HepG2 (cell line): Measurements from ENCODE around the gene TNKS1BP1. TPM values are rescaled to one million over a fixed set of nuclear protein-coding genes. Genes with fewer than 3 reads are reported as not detected.

Source experiments
- FOXO1 ChIP-seq: sonication (generic); formaldehyde crosslinking; IDR thresholded peaks from 2 replicates; pipeline ENCODE4 v1.4.0; 2020; ENCODE audit warnings: missing genetic modification reagents
- GTF2F1 ChIP-seq: fragments of 150-350 bp; IDR thresholded peaks from 2 replicates; pipeline ENCODE4 v1.6.1; 2014; ENCODE audit warnings: low read length
- HCFC1 ChIP-seq: fragments of 150-350 bp; IDR thresholded peaks from 2 replicates; pipeline ENCODE4 v1.6.1; 2014; ENCODE audit warnings: low read depth, low read length
- KDM5A ChIP-seq: fragments of 200-600 bp; sonication (generic); IDR thresholded peaks from 2 replicates; pipeline ENCODE4 v1.7.0; 2018; ENCODE audit warnings: antibody characterized with exemption, mild to moderate bottlenecking, low read length, borderline replicate concordance
- SATB2 ChIP-seq: sonication (generic); formaldehyde crosslinking; IDR thresholded peaks from 2 replicates; pipeline ENCODE4 v1.5.0; 2020; ENCODE audit warnings: missing genetic modification reagents
- SRSF4 ChIP-seq: fragments of 200-400 bp; formaldehyde crosslinking; IDR thresholded peaks from one replicate; pipeline ENCODE4 v1.6.1; 2018; ENCODE audit warnings: mild to moderate bottlenecking, low read depth, low read length, moderate library complexity; ENCODE audit not compliant: poor library complexity, severe bottlenecking
- ZMYM4 ChIP-seq: sonication (generic); formaldehyde crosslinking; IDR thresholded peaks from 2 replicates; pipeline ENCODE4 v1.8.1; 2023; ENCODE audit warnings: mild to moderate bottlenecking, missing genetic modification reagents
- ZNF207 ChIP-seq: fragments of 450-650 bp; IDR thresholded peaks from 2 replicates; pipeline ENCODE4 v1.6.1; 2016; ENCODE audit warnings: antibody characterized with exemption, borderline replicate concordance
- ZNF282 ChIP-seq: fragments of 450-650 bp; IDR thresholded peaks from 2 replicates; pipeline ENCODE4 v1.6.1; 2018; ENCODE audit not compliant: partially characterized antibody
- ZNF564 ChIP-seq: sonication (generic); formaldehyde crosslinking; IDR thresholded peaks from 2 replicates; pipeline ENCODE4 v1.8.1; 2023; ENCODE audit warnings: mild to moderate bottlenecking, missing genetic modification reagents
- ZNF746 ChIP-seq: sonication (generic); formaldehyde crosslinking; IDR thresholded peaks from 2 replicates; pipeline ENCODE4 v1.8.0; 2022; ENCODE audit warnings: mild to moderate bottlenecking, missing genetic modification reagents
- ZNF841 ChIP-seq: sonication (generic); formaldehyde crosslinking; IDR thresholded peaks from 2 replicates; pipeline ENCODE4 v1.8.1; 2023; ENCODE audit warnings: missing genetic modification reagents, borderline replicate concordance
- polyA plus RNA-seq, 8 experiments: library from polyadenylated mRNA; depleted of rRNA in 3 of 8; stranded (reverse) in 7 of 8; unstranded in 1 of 8; fragments of >200 nt; fragmentation: Illumina TruSeq in 4 of 8; extraction: Trizol in 4 of 8; gene quantifications; 2 replicates each; pipeline versions ENCODE4 v1.2.1 to v1.2.3, GENCODE V29; 2011 to 2016; ENCODE audit warnings: low read depth in 4 of 8, missing spikeins in 1 of 8, mixed read lengths in 1 of 8; ENCODE audit not compliant: insufficient read depth in 1 of 8
- total RNA-seq, 5 experiments: library from RNA; depleted of rRNA; stranded (reverse); fragments of >200 nt; fragmentation: Illumina TruSeq; extraction: Trizol; gene quantifications; 2 replicates each; pipeline ENCODE4 v1.2.3, GENCODE V29; 2016; ENCODE audit warnings: low read depth in 1 of 5
- TF ChIP-seq, protein P1 (sequence below): IDR thresholded peaks from 2 replicates; pipeline ENCODE4 v1.6.1; 2016; ENCODE audit warnings: missing compliant biosample characterization, missing genetic modification reagents, borderline replicate concordance
- TF ChIP-seq, protein P2 (sequence below): sonication (generic); formaldehyde crosslinking; IDR thresholded peaks from 2 replicates; pipeline ENCODE4 v1.8.0; 2022; ENCODE audit warnings: mild to moderate bottlenecking, missing genetic modification reagents
- TF ChIP-seq, protein P3 (sequence below), 2 experiments: fragments of 450-650 bp in 1 of 2; sonication (generic) in 1 of 2; formaldehyde crosslinking; IDR thresholded peaks; 2 replicates each; pipeline versions ENCODE4 v1.5.0 to v1.8.0; 2020 to 2022; ENCODE audit warnings: mild to moderate bottlenecking in 1 of 2, missing genetic modification reagents in 1 of 2
- TF ChIP-seq, protein P4 (sequence below): sonication (generic); formaldehyde crosslinking; IDR thresholded peaks from 2 replicates; pipeline ENCODE4 v1.4.0; 2020; ENCODE audit warnings: missing genetic modification reagents, borderline replicate concordance
- TF ChIP-seq, protein P5 (sequence below): sonication (generic); formaldehyde crosslinking; IDR thresholded peaks from 2 replicates; pipeline ENCODE4 v1.4.0; 2020; ENCODE audit warnings: missing genetic modification reagents, mild to moderate bottlenecking, borderline replicate concordance

The TNKS1BP1 gene
- total and polyA plus RNA-seq, 2 of the 13 experiments (the other 11 are each of a cell fraction or from before 2014, with no cell fraction given) = 13.7 to 15.0 TPM

DNA sequence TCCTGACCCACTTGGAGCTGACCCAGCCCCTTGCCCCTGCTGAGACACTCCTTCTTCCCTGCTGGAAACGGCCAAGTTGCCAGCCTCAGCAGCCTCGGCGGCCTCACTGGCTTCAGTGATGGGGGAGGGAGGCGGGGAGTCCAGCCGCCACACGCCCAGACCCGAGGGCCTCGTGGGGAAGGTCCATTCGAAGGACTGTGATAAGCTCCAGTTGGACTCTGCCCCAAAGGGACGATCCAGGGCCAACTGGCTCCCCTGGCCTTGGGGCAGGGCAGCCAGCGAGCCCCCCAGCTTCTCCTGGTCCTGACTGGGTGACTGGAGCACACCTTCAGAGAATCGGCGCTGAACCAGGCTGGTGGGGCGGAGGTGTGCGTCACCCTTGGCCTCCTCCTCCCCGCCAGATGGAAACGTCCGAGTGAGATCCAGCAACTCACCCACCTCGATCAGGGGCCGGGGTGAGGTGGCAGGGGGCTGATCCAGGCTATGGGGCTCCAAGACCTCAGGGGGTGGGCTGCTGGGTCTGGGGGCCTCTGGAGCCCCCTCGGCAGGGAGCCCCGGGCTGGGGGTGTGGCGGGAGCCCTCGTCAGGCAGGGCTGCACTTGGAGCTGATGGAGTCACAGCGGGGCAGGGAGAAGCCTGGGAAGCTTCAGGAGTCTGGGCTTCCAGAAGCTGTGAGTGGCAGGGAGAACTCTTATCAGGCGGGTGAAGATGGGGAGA is 11.5 kb downstream of the TNKS1BP1 start (continued):
- TF ChIP-seq, protein P1, sequence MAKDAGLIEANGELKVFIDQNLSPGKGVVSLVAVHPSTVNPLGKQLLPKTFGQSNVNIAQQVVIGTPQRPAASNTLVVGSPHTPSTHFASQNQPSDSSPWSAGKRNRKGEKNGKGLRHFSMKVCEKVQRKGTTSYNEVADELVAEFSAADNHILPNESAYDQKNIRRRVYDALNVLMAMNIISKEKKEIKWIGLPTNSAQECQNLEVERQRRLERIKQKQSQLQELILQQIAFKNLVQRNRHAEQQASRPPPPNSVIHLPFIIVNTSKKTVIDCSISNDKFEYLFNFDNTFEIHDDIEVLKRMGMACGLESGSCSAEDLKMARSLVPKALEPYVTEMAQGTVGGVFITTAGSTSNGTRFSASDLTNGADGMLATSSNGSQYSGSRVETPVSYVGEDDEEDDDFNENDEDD (CRISPR knock-in tag) = peak; percentile 72; the same call in 1 of the 2 replicates
- TF ChIP-seq ZNF746 (CRISPR knock-in tag) (no peak), ZNF282 (no peak), ZMYM4 (peak; percentile 38; the same call in 1 of the 2 replicates), SATB2 (CRISPR knock-in tag) (no peak), HCFC1 (no peak), ZNF207 (no peak), FOXO1 (CRISPR knock-in tag) (no peak), ZNF841 (CRISPR knock-in tag) (no peak), SRSF4 (no peak), KDM5A (no peak), ZNF564 (CRISPR knock-in tag) (no peak), GTF2F1 (no peak)
- TF ChIP-seq, protein P2, sequence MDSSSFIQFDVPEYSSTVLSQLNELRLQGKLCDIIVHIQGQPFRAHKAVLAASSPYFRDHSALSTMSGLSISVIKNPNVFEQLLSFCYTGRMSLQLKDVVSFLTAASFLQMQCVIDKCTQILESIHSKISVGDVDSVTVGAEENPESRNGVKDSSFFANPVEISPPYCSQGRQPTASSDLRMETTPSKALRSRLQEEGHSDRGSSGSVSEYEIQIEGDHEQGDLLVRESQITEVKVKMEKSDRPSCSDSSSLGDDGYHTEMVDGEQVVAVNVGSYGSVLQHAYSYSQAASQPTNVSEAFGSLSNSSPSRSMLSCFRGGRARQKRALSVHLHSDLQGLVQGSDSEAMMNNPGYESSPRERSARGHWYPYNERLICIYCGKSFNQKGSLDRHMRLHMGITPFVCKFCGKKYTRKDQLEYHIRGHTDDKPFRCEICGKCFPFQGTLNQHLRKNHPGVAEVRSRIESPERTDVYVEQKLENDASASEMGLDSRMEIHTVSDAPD (CRISPR knock-in tag) = peak; percentile 37; the same call in 1 of the 2 replicates
- TF ChIP-seq, protein P3, sequence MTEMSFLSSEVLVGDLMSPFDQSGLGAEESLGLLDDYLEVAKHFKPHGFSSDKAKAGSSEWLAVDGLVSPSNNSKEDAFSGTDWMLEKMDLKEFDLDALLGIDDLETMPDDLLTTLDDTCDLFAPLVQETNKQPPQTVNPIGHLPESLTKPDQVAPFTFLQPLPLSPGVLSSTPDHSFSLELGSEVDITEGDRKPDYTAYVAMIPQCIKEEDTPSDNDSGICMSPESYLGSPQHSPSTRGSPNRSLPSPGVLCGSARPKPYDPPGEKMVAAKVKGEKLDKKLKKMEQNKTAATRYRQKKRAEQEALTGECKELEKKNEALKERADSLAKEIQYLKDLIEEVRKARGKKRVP (CRISPR knock-in tag; IDR thresholded peaks at IDR 0.05) = no peak
- TF ChIP-seq, protein P4, sequence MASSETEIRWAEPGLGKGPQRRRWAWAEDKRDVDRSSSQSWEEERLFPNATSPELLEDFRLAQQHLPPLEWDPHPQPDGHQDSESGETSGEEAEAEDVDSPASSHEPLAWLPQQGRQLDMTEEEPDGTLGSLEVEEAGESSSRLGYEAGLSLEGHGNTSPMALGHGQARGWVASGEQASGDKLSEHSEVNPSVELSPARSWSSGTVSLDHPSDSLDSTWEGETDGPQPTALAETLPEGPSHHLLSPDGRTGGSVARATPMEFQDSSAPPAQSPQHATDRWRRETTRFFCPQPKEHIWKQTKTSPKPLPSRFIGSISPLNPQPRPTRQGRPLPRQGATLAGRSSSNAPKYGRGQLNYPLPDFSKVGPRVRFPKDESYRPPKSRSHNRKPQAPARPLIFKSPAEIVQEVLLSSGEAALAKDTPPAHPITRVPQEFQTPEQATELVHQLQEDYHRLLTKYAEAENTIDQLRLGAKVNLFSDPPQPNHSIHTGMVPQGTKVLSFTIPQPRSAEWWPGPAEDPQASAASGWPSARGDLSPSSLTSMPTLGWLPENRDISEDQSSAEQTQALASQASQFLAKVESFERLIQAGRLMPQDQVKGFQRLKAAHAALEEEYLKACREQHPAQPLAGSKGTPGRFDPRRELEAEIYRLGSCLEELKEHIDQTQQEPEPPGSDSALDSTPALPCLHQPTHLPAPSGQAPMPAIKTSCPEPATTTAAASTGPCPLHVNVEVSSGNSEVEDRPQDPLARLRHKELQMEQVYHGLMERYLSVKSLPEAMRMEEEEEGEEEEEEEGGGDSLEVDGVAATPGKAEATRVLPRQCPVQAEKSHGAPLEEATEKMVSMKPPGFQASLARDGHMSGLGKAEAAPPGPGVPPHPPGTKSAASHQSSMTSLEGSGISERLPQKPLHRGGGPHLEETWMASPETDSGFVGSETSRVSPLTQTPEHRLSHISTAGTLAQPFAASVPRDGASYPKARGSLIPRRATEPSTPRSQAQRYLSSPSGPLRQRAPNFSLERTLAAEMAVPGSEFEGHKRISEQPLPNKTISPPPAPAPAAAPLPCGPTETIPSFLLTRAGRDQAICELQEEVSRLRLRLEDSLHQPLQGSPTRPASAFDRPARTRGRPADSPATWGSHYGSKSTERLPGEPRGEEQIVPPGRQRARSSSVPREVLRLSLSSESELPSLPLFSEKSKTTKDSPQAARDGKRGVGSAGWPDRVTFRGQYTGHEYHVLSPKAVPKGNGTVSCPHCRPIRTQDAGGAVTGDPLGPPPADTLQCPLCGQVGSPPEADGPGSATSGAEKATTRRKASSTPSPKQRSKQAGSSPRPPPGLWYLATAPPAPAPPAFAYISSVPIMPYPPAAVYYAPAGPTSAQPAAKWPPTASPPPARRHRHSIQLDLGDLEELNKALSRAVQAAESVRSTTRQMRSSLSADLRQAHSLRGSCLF (CRISPR knock-in tag) = no peak
- TF ChIP-seq, protein P5, sequence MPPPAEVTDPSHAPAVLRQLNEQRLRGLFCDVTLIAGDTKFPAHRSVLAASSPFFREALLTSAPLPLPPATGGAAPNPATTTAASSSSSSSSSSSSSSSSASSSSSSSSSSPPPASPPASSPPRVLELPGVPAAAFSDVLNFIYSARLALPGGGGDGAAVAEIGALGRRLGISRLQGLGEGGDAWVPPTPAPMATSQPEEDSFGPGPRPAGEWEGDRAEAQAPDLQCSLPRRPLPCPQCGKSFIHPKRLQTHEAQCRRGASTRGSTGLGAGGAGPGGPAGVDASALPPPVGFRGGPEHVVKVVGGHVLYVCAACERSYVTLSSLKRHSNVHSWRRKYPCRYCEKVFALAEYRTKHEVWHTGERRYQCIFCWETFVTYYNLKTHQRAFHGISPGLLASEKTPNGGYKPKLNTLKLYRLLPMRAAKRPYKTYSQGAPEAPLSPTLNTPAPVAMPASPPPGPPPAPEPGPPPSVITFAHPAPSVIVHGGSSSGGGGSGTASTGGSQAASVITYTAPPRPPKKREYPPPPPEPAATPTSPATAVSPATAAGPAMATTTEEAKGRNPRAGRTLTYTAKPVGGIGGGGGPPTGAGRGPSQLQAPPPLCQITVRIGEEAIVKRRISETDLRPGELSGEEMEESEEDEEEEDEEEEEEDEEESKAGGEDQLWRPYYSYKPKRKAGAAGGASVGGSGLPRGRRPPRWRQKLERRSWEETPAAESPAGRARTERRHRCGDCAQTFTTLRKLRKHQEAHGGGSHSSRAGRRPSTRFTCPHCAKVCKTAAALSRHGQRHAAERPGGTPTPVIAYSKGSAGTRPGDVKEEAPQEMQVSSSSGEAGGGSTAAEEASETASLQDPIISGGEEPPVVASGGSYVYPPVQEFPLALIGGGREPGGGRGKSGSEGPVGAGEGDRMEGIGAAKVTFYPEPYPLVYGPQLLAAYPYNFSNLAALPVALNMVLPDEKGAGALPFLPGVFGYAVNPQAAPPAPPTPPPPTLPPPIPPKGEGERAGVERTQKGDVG (CRISPR knock-in tag) = peak; percentile 80; the same call in 1 of the 2 replicates
